ENCODE results near the gene RNF222.
"Not testable (repeated sequence)": the region's sequence is repeated elsewhere in the genome, so short reads cannot be mapped to it uniquely, and the experiment has no call there.

RNF222 gene

DNA sequence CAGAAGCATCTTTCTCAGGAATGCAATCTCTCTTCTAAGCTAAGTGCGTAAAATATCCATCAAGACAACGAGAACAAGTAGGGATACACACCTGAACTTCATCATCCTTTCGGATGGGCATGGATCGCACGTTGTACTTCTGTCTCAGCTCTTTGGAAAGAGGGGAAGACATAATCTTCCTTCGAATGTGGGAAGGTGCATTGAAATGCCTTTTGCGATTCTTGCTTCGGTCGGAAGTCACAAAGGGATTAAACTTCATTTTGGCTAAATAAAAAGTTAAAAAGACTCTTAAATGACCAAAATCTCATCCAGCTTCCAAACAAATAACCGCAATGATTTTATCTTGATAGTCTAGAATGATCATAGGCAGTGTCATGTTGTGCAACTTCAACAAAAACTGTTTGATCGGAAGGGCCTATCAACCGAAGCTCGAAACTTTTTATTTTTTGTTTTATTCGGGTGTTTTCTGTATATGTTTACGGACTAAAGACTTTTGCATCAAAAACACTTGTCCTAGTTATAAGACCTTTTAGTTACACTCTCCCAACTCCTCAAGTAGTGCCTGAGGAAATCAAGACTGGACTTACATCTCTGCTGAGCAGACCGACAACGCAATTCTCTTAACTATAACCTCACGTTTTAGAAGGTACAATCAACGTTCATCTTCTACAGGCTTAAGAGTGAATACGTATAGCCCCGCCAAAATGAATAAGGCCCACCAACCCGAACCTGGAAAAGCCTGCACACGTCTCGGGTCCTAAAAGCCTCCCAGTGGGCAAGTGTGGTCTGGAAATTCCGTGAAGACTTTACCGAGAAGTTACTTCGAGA, 15.4 kb downstream of the RNF222 start:
- DNase-seq (ENCODE audit: low read depth in 1 of 2, low spot score in 1 of 2), result no peak

DNA sequence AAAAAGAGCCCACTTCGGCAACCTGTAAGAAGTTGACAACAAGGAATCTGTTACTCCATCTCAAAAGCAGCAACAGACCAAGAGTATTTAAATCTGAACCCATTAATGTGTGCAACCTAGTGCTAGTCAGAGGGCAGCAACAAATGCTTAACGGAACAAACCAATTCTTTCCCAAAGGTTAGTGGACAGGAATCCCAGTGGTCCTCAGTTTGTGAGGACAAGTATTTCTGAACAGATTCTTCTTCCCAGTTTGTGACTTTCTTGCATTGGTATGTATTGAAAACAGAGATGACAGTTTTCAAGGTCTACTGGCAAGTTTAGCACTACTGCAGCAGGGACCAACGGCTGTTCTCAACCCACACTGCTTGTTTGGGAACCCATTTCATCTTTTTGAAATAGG, 17.6 kb downstream of the RNF222 start:
- DNase-seq (ENCODE audit: low read depth in 1 of 2, low spot score in 1 of 2), result no peak

DNA sequence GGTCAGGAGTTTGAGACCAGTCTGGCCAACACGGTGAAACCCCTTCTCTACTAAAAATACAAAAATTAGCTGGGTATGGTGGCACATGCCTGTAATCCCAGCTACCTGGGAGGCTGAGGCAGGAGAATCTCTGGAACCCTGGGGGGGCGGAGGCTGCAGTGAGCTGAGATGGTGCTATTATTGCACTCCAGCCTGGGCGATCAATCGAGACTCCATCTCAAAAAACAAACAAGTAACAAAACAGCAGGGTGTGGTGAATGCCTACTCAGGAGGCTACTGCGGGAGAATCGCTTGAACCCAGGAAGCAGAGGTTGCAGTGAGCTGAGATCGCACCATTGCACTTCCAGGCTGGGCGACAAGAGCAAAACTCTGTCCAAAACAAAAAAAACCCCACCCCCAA, 19.5 kb downstream of the RNF222 start:
- not testable (repeated sequence) for DNase-seq (ENCODE audit: low read depth in 1 of 2, low spot score in 1 of 2)

DNA sequence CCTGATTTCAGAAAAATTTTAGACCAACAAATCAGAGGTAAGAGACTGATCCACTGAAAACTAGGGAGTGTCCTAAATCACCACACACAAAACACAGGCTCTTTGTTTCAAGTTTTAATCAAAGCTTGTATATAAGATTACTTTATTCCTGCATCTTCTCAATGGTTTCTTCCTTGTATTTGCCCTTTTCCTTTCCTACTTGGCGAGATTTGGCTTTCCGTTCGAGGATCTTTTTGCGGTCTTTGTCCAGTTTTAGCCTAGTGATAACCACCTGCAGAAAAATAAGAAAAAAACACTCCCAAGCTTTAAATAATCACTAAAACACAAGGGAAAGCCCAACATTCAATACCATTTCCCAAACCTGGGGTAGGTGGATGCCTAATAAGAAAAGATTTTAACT, 20.2 kb downstream of the RNF222 start:
- DNase-seq (ENCODE audit: low read depth in 1 of 2, low spot score in 1 of 2), result no peak

DNA sequence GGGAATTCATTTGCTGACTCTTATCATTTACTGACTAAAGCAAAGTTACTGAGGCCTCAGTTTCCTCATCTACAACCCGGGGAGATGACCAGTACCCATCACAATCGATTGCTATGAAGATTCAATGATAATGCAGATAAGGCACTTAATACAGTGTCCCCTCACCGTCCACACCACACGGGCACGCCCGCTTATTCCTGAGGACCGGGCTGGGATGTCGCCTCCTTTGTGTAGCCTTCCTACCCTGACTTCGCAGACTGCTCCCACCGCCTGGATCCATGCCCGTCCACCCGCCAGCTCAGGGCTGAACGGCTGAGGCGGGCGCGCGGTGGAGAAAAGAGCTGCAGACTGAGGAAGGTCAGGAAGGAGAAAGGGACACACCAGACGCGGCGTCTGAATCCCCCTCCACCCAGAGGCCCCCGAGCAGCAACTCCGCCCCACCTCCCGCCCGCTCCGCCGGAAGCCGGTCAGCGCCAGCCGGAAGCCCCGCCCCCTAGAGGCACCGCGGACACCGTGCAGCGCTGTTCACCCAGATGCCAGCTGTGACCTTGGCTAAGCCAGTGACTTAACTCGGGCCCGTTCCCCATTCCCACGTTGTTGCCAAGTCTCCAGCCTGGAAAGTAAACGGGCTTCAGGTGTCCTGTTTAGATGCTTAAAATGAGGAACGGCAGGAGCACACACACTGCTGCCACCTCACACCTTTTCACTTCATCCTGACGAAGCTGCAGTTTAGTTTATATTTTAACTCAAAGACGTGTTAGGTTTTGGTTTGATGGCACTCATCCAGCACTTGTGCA, 21.2 kb downstream of the RNF222 start, which contains the start of gene KRABD2:
TSS of gene KRABD2 (minus strand) at position 434 of the 797 bp plus-strand sequence.
- peak; percentile 81 to 84 for DNase-seq (ENCODE audit: low read depth in 1 of 2, low spot score in 1 of 2)

DNA sequence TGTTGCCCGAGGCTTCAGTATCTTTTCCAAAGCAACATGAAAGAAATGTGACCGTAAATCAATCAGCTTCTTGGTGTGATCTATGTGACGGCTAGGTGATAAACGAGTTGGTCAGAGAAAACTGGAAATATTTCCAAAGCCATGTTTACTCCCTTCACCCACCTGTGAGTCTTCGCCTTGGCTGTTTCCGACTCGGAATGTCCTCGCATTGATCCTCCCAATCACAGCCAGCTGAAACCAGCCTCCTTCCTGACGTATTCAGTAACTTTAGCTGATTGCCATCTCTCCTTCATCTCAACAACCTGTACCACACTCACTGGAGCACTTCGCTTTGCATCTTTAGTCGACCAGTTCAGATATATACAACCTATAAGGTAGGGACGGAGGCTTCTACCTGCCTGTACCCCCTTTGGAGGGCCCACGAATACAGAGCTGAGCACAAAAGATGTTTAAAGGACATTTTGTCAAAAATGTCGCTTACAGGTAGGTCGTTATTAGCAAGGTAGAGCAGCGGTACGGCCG, 21.8 kb downstream of the RNF222 start:
- no peak for DNase-seq (ENCODE audit: low read depth in 1 of 2, low spot score in 1 of 2)

DNA sequence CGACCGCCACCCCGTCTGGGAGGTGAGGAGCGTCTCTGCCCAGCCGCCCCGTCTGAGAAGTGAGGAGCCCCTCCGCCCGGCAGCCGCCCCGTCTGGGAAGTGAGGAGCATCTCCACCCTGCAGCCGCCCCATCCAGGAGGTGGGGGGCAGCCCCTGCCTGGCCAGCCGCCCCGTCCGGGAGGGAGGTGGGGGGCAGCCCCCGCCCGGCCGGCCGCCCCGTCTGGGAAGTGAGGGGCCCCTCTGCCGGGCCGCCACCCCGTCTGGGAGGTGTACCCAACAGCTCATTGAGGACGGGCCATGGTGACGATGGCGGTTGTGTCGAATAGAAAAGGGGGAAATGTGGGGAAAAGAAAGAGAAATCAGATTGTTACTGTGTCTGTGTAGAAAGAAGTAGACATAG, 23.8 kb downstream of the RNF222 start:
- not testable (repeated sequence) for DNase-seq (ENCODE audit: low read depth in 1 of 2, low spot score in 1 of 2)

DNA sequence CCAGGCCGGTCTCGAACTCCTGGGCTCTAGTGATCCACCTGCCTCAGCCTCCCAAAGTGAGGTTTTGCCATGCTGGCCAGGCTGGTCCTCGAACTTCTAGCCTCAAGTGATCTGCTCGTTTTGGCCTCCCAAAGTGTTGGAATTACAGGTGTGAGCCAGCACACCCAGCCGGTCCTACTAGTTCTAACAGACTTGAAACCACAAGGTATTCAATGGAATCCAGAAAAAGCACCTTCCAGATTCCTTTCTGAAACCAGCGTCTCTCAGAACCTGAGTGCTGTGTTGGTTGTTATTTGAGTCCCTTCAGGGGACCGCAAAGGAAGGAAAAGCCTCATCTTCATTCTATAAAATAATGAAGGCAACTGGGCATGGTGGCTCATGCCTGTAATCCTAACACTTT, 25.2 kb downstream of the RNF222 start:
- DNase-seq (ENCODE audit: low read depth in 1 of 2, low spot score in 1 of 2), result no peak

DNA sequence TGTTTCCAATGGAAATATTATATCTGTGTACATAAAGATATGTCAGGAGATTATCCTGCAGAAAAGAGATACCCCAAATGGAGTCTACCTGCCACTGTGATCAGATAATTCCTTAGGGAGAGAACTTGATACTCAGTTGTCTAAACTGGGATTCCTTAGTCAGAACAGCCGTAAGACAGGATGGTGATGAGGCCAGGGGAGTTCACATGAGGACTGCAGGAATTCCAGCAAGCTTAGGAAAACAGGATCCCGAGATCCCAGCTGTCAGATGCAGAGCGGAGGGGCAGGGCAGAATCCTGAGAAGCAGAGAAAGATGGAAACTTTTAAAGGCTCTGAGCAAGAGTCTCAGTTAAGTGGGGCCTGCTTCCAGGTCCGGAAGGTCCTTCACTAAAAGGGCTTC, 25.8 kb downstream of the RNF222 start:
- DNase-seq (ENCODE audit: low read depth in 1 of 2, low spot score in 1 of 2), result no peak

DNA sequence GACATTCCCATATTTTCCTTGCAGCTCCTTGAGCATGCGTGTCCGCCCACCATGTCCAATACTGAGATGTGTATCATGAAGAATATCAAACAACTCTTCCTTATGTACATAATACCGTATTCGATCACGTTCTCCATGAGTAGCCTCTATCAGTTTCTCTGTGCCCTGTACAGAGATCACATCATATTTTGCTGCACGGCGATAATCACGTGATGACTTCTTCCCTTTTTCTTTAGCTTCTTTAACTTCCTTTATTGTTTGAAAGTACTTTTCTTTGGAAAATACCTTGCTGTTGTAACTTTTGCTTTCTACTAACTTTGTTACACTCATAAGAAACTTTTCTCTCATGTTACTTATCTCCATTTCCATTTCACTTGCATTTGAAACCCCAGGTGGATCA, 27.7 kb downstream of the RNF222 start:
- DNase-seq (ENCODE audit: low read depth in 1 of 2, low spot score in 1 of 2), result no peak

DNA sequence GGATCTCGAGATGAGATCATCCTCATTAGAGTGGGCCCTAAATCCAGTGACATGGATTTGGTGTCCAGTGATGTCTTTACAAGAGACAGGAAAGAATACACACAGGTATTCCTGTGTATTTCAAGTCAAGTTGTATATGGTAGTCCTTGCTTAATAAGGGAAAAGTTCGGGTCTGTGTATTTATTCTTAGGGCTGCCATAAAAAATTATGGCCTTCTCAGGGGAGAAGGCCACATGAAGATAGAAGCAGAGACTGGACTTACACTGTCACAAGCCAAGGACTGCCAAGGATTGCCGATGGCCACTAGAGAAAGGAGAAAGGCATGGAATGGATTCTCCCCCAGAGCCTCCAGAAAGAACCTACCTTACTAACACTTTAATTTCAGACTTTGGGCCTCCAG, 29.4 kb downstream of the RNF222 start:
- no peak for DNase-seq (ENCODE audit: low read depth in 1 of 2, low spot score in 1 of 2)

DNA sequence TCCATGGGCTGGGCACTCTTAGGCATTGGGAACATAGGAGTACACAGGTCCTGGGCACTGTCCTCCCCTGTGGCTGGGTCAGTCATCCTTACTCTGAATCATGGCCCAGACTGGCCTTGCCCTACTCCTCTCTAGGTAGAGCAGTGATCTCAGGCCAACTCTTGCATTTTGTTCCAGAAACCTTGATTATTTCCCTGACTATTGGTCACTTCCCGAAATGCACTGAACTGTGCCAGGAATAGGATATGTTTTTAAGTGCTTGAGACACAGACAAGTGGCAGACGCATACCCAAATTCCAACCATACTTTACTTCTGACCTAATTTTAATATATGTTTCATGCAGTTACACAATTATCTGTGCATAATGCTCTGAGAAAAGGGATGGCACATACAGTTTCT, 31.4 kb downstream of the RNF222 start:
- no peak for DNase-seq (ENCODE audit: low read depth in 1 of 2, low spot score in 1 of 2)

DNA sequence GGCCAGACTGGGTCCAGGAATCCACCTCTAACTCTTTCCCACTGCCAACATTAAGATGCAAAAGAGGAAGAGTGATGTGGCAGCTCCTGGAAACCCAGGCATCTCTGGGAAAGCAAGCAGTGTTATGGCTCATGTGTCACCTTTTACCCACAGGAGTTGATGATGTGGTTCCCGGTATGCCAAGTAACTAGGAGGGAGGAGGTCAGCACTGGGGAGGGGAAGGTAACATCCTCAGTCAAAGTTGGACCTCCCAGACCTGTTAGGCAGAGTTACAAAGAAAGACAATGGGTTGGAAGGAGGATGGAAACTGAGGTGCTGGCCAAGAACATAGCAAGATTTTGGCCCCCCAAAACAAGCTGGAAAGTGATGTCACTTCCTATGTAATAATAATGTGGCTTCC, 32.5 kb downstream of the RNF222 start:
- DNase-seq (ENCODE audit: low read depth in 1 of 2, low spot score in 1 of 2), result no peak

DNA sequence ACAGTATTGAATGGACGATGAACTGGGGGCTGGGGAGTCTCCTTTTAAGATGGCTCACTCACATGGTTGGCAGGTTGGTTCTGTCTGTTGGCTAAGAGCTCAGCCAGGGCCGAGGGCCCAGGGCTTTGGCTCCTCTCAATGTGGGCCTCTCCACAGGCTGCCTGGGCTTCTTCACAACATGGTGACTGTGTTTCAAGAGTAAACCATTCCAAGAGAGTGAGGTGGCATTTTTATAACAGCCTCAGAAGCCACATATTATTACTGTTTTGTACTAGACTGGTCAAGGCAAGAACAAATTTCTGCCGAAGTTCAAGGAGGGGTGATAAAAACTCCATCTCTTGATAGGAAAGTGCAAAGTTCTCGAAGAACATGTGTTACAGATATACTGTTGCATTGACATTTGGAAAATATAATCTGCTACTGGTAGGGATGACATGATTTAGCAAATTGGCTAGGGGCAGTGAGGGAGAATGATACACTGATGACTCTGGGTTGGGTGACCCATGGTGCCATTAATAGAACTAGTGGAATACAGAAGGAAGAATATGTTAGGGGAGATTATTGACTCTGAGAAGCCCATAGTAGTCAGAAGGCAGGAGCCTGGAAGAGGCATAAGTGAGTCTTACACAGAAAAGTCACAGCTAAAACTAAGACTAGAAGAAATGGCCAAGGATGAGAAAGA, 34.8 kb downstream of the RNF222 start:
- DNase-seq (ENCODE audit: low read depth in 1 of 2, low spot score in 1 of 2), result no peak

DNA sequence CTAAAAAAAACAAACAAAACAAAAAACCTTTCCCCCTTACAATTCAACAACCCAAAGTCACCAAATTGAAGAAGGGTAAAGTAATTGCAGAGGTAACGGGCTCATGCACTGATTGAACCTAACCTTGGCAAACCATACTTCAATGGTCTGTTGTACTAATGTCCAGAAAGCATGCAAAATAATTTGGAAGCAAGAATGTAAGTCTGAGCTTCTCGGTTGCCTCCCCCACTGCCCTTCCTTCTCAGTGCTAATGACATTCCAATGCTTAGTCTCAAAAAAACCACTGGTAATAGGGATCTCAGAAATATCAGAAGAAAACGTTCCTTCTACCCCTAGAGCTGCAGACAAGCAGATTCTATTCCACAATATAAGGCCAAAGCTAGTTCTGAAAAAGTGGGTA, 36.9 kb downstream of the RNF222 start:
- no peak for DNase-seq (ENCODE audit: low read depth in 1 of 2, low spot score in 1 of 2)

DNA sequence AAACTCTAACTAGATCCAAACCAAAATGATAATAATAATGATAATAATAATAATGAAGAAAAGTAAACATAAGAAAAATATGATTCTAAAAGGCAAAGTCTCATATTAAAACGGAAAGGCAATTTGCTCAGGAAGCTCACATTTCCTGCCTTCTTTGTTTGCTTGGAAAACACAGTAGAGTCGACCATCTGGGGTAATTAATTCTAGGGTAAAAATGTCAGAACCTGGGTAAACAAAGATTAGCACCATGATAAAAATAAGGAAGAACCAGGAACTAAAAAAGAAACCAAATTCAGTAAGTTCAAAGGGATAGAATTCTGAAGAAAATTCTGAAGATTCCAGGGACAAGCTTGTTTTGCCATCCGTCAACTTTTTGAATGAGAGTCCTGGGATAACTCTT, 37.4 kb downstream of the RNF222 start:
- DNase-seq (ENCODE audit: low read depth in 1 of 2, low spot score in 1 of 2), result no peak

DNA sequence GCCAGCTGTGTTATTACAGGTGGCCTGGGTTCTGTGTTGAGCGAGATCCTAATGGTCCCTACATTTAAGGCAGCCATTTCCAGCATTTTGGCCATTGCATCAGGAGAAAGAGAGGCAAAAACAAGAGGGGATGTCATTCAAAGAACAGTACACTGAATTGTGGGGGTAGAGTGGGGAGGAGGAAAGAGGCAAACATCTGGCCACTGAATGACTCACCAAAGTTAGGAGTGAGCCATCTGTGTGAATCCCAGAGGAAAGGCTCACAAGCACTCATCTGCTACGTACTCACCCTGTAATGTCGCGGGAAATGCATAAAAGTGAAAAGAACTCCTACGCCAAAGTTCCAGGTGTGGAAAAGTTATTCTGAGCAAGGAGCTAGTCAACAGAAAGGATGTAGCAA, 37.9 kb downstream of the RNF222 start:
- DNase-seq (ENCODE audit: low read depth in 1 of 2, low spot score in 1 of 2), result no peak

DNA sequence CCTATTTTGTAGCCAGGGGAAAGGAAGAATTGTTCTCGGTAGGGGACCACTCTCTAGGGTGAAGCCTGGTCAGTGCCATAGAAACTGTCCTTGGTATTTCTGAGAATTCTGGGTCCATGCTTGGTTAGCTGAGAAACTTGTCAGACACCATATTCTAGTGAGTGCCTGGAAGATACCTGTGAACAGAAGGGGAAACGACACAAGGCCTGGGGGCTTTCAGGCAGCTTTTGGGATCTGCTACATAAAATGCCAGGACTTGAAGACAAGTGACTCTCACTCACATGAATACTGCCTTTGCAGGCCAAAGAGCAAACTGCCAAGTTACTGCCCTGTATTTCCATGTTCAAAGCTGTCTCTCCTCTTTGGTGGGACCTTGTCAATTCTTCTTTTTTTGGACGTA, 39.7 kb downstream of the RNF222 start:
- DNase-seq (ENCODE audit: low read depth in 1 of 2, low spot score in 1 of 2), result no peak

DNA sequence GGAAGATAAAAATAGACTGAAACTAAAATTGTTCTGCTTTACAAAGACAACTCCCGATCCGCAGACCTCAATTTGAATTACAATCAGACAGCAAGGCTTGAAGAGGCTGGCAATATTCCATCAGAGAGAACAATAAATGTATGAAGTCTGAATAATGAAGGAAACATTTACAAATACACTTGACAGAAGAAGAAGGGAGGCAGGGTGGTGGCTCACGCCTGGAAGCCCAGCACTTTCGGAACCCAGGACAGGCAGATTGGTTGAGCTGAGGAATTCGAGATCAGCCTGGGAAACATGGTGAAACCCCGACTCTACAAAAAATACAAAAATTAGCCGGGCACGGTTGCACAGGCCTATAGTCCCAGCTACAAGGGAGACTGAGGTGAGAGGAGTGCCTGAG, 43.4 kb downstream of the RNF222 start:
- DNase-seq (ENCODE audit: low read depth in 1 of 2, low spot score in 1 of 2), result no peak

DNA sequence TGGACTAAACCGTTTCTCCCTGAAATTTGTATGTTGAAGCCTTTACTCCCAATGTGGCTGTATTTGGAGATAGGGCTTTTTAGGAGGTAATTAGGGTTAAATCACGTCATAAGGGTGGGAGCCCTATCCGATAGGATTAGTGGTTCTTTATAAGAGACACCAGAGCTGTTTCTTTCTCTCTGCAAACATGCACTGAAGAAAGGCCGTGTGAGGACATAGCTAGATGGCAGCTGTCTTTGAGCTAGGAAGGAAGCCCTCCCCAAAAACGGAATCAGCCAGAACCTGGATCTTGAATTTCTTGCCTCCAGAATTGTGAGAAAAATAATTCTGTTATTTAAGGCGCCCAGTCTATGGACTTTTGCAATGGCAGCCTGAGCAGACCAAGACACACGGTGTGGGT, 43.9 kb downstream of the RNF222 start:
- no peak for DNase-seq (ENCODE audit: low read depth in 1 of 2, low spot score in 1 of 2)

DNA sequence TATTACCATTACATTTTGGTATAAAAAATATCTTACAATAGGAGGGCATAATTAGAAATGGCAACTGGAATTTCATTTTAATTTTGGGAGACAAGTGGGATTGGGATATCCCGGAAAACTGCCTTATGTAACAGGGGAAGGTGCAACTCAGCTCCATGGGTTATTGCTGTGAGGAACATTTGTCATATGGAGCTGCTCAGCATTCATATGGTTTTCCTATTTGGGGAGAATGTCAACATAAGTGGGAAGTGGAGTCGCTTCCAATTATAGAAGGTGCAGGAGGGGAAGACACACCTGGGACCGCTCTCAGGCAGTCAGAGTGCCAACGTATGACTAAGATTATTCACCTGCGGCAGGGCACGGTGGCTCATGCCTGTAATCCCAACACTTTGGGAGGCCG, 47.3 kb downstream of the RNF222 start:
- DNase-seq (ENCODE audit: low read depth in 1 of 2, low spot score in 1 of 2), result no peak

DNA sequence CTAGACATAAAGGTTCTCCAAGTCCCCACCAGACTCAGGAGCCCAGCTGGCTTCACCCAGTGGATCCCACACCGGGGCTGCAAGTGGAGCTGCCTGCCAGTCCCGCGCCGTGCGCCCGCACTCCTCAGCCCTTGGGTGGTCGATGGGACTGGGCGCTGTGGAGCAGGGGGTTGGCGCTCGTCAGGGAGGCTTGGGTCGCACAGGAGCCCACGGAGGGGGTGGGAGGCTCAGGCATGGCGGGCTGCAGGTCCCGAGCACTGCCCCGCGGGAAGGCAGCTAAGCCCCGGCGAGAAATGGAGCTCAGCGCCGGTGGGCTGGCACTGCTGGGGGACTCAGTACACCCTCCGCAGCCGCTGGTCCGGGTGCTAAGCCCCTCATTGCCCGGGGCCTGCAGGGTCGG, 50.6 kb downstream of the RNF222 start:
- DNase-seq (ENCODE audit: low read depth in 1 of 2, low spot score in 1 of 2), result not testable (repeated sequence)

Measured in activated T-helper 1 cell treated with anti-CD3 and anti-CD28 coated beads, Interleukin-2, amount 50 U/mL, for 16 hours (primary cell).